GM10248 (cell line): Measurements from ENCODE around the gene ENTPD6.
A peak's percentile ranks its signal among the peaks of the same experiment; 100 is the strongest.

ENCODE experiments used
- CTCF ChIA-PET: fragments of 300-600 bp; sonication (Branson Sonifier 250); formaldehyde crosslinking; extraction: SDS; loops from one replicate; lab custom pipeline; 2021; ENCODE audit warnings: antibody characterized with exemption; lab: Yijun Ruan, JAX
- POLR2A ChIA-PET: fragments of 350-650 bp; sonication (Branson Sonifier 250); formaldehyde crosslinking; extraction: SDS; loops from one replicate; lab custom pipeline; 2020; ENCODE audit warnings: antibody characterized with exemption; lab: Yijun Ruan, JAX
- DNase-seq: peaks from one replicate; pipeline ENCODE4 v3.0.0; 2012; ENCODE audit errors: extremely low spot score
- CTCF ChIP-seq: IDR thresholded peaks from 2 replicates; pipeline ENCODE4 v1.5.1; 2012; ENCODE audit warnings: mild to moderate bottlenecking, low read depth; ENCODE audit errors: extremely low read depth, missing control alignments, control extremely low read depth

The ENTPD6 gene

GRCh38 chr20:25218492-25218891 is 23.0 kb downstream of the ENTPD6 start:
- ChIA-PET POLR2A (no interaction called here), CTCF (interaction anchor here (0.9 kb wide), 1 partner anchor 23 kb away, joined by 3 read pairs; the partner anchor contains the start of gene ENTPD6)
- no peak for TF ChIP-seq CTCF
- DNase-seq = no peak

GRCh38 chr20:25219365-25219764 is 23.9 kb downstream of the ENTPD6 start:
- DNase-seq = no peak
- CTCF ChIA-PET = no interaction called here

GRCh38 chr20:25220021-25220730 is 24.7 kb downstream of the ENTPD6 start:
- ChIA-PET POLR2A (no interaction called here), CTCF (interaction anchor here (2.1 kb wide), 1 partner anchor 9 kb away, joined by 6 read pairs; no protein-coding TSS in a partner anchor)
- no peak for DNase-seq
- peak; percentile 25 for TF ChIP-seq CTCF

More at GRCh38 chr20:25219365-25219764, 23.9 kb downstream of the ENTPD6 start:
- POLR2A ChIA-PET = no interaction called here
- no peak for TF ChIP-seq CTCF

DNA sequence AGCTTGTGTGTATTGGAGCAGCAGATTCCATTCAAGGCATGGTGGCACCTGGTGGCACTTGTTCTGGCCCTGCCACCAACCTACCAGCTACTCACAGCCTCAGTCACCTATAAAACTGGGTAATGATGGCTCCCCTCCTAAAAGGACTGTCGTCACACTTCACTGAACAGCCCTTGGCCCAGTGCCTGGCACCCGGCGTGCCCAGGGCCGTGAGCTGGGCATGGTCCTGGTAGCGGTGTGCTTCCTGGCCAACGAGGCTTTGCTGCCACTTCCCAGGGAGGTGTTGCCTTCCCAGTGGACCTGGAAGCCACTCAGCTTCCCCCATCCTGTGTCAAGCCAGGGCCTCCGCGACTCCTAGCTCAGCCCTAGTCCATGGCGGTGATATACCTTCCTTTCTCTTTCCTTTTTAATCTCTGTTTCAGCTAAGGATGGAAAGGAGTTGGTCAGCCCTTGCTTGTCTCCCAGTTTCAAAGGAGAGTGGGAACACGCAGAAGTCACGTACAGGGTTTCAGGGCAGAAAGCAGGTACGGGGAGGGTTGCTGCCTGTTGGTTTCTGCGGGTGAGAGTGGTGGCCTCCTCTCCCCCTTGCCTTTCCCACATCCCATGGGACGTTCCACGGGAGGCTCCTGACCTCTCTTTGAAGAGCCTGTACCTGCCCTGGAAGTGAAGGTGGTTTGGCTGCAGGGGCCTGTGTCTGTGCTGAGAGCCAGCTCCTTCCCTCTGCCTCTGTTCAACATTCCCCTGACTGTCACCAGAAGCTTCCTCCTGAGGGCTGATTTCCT is 25.5 kb downstream of the ENTPD6 start:
- no peak for TF ChIP-seq CTCF
- ChIA-PET CTCF (interaction anchor here (2.1 kb wide), 1 partner anchor 10 kb away, joined by 6 read pairs; no protein-coding TSS in a partner anchor), POLR2A (no interaction called here)
- DNase-seq = no peak

DNA sequence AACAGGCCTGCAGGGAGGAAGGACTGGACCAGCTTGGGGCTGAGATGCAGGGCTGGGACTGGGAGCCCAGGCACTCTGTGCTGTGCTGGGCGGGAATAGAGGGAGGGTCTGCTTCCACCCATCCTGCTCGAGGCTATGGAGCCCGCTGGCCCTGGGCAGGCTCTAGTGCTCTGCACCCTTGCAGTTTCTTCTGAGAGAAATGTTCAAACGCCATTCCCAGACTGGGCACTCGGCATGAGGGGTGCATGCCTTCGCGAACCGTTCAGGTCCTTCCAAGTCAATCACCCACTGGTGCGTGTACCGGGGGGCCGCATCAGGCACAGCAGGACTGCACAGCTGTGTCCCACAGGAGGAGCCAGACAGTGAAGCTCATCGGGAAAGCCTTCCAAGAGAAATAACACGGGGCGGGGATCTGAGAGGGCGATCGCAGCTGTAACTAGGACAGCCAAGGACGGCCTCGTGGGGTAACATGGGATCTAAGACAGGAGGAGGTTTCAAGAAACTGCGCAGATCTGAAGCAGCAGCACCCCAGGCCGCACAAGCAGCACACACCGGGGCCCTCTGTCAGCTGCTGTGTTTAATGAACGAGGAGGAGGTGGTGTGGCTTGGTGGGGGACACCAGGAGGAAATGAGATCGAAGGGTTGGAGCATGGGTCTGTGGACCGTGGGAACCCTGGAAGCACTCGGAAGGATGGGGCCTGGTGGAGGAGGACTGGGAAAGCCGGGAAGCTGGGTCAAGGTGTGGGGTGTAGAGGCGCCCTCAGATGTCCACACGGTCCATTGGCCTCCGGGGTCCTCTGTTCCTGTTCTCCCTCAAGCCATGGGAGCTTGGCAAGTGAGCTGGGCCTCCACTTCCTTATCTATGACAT is 26.3 kb downstream of the ENTPD6 start:
- ChIA-PET POLR2A (no interaction called here), CTCF (interaction anchor here (1.2 to 2.2 kb wide), 4 partner anchors 9 to 177 kb away, joined by 4 to 11 read pairs (median 6); no protein-coding TSS in a partner anchor)
- TF ChIP-seq CTCF = no peak
- no peak for DNase-seq

GRCh38 chr20:25222461-25223178 is 27.1 kb downstream of the ENTPD6 start:
- no peak for DNase-seq
- POLR2A ChIA-PET = no interaction called here
- TF ChIP-seq CTCF = no peak
- CTCF ChIA-PET = interaction anchor here (0.8 to 2.2 kb wide), 5 partner anchors 9 to 176 kb away, joined by 3 to 11 read pairs (median 4); partner anchors contain the start of gene PYGB
